ENCODE measurements around the gene GLUD2. TPM values are rescaled to one million over a fixed set of nuclear protein-coding genes. Genes with fewer than 3 reads are reported as not detected.
A peak's percentile ranks its signal among the peaks of the same experiment; 100 is the strongest.

Gene GLUD2
- total RNA-seq, 1 donor from 2014 or later, result 0.66 TPM

- TF ChIP-seq CTCF (IDR thresholded peaks at IDR 0.05; ENCODE audit: insufficient read depth, low read depth, low read length), result no peak
- TF ChIP-seq EZH2 (IDR thresholded peaks at IDR 0.05; ENCODE audit: insufficient read depth, low read length), result no peak
These were observed 37.6 kb downstream of the GLUD2 start for GRCh38 chrX:121084903-121085611.

GRCh38 chrX:121085612-121086010 lies 38.2 kb downstream of the GLUD2 start:
- DNase-seq (ENCODE audit: low read depth) (no peak), FAIRE-seq (no peak)
- H3K79me2 ChIP-seq (ENCODE audit: insufficient read depth, low read length), result no peaks in the 10 kb centered on the region
- Mint-ChIP-seq H3K36me3 (ENCODE audit: low read depth, unreplicated experiment) (no peaks in the 10 kb centered on the region), H3K27me3 (ENCODE audit: low read depth, unreplicated experiment) (no peaks in the 10 kb centered on the region), H3K9me3 (ENCODE audit: unreplicated experiment) (no peaks in the 10 kb centered on the region), H3K27ac (ENCODE audit: unreplicated experiment) (no peak overlapping the region), H3K4me3 (ENCODE audit: unreplicated experiment) (no peak overlapping the region), H3K4me1 (ENCODE audit: low read depth, unreplicated experiment) (no peaks in the 10 kb centered on the region)
- no peaks in the 10 kb centered on the region for H3K36me3 ChIP-seq (ENCODE audit: insufficient read depth, low read length)
- TF ChIP-seq EZH2 (IDR thresholded peaks at IDR 0.05; ENCODE audit: insufficient read depth, low read length), result no peak
- no peak for TF ChIP-seq CTCF (IDR thresholded peaks at IDR 0.05; ENCODE audit: insufficient read depth, low read depth, low read length)
- no peak overlapping the region for H3K9ac ChIP-seq (ENCODE audit: low read length)
- no peak overlapping the region for H3K4me2 ChIP-seq (ENCODE audit: low read length)
- no peak overlapping the region for H3K27ac ChIP-seq (ENCODE audit: low read depth, low read length)
- no peaks in the 10 kb centered on the region for H3K9me3 ChIP-seq (ENCODE audit: insufficient read depth, low read depth, low read length)
- no peaks in the 10 kb centered on the region for H3K4me1 ChIP-seq (ENCODE audit: insufficient read depth, low read length)
- no peaks in the 10 kb centered on the region for H4K20me1 ChIP-seq (ENCODE audit: insufficient read depth, low read length)
- no peak overlapping the region for H2AFZ ChIP-seq (ENCODE audit: low read depth, low read length)
- H3K4me3 ChIP-seq (ENCODE audit: insufficient read depth, low read depth, low read length), result no peak overlapping the region
- H3K27me3 ChIP-seq (ENCODE audit: insufficient read depth, low read length), result no peaks in the 10 kb centered on the region

More at GRCh38 chrX:121084903-121085611, 37.6 kb downstream of the GLUD2 start:
- FAIRE-seq (no peak), DNase-seq (ENCODE audit: low read depth) (no peak)
- Histone ChIP-seq H3K27ac (ENCODE audit: low read depth, low read length) (no peak overlapping the region), H3K4me1 (ENCODE audit: insufficient read depth, low read length) (no peaks in the 10 kb centered on the region), H3K9me3 (ENCODE audit: insufficient read depth, low read depth, low read length) (no peaks in the 10 kb centered on the region), H3K4me3 (ENCODE audit: insufficient read depth, low read depth, low read length) (no peak overlapping the region), H3K27me3 (ENCODE audit: insufficient read depth, low read length) (no peaks in the 10 kb centered on the region), H3K79me2 (ENCODE audit: insufficient read depth, low read length) (no peaks in the 10 kb centered on the region), H3K9ac (ENCODE audit: low read length) (no peak overlapping the region), H3K4me2 (ENCODE audit: low read length) (no peak overlapping the region), H2AFZ (ENCODE audit: low read depth, low read length) (no peak overlapping the region), H3K36me3 (ENCODE audit: insufficient read depth, low read length) (no peaks in the 10 kb centered on the region), H4K20me1 (ENCODE audit: insufficient read depth, low read length) (no peaks in the 10 kb centered on the region)
- no peaks in the 10 kb centered on the region for H3K27me3 Mint-ChIP-seq (ENCODE audit: low read depth, unreplicated experiment)
- no peaks in the 10 kb centered on the region for H3K4me1 Mint-ChIP-seq (ENCODE audit: low read depth, unreplicated experiment)
- H3K36me3 Mint-ChIP-seq (ENCODE audit: low read depth, unreplicated experiment), result no peaks in the 10 kb centered on the region
- H3K27ac Mint-ChIP-seq (ENCODE audit: unreplicated experiment), result no peak overlapping the region
- no peak overlapping the region for H3K4me3 Mint-ChIP-seq (ENCODE audit: unreplicated experiment)
- H3K9me3 Mint-ChIP-seq (ENCODE audit: unreplicated experiment), result no peaks in the 10 kb centered on the region

- Mint-ChIP-seq H3K36me3 (ENCODE audit: low read depth, unreplicated experiment) (no peaks in the 10 kb centered on the region), H3K27ac (ENCODE audit: unreplicated experiment) (no peak overlapping the region), H3K9me3 (ENCODE audit: unreplicated experiment) (no peaks in the 10 kb centered on the region), H3K4me3 (ENCODE audit: unreplicated experiment) (no peak overlapping the region), H3K4me1 (ENCODE audit: low read depth, unreplicated experiment) (no peaks in the 10 kb centered on the region), H3K27me3 (ENCODE audit: low read depth, unreplicated experiment) (no peaks in the 10 kb centered on the region)
- Histone ChIP-seq H3K36me3 (ENCODE audit: insufficient read depth, low read length) (no peaks in the 10 kb centered on the region), H3K9me3 (ENCODE audit: insufficient read depth, low read depth, low read length) (no peaks in the 10 kb centered on the region), H3K27me3 (ENCODE audit: insufficient read depth, low read length) (no peaks in the 10 kb centered on the region), H3K27ac (ENCODE audit: low read depth, low read length) (no peak overlapping the region), H4K20me1 (ENCODE audit: insufficient read depth, low read length) (no peaks in the 10 kb centered on the region), H3K4me2 (ENCODE audit: low read length) (no peak overlapping the region), H3K4me1 (ENCODE audit: insufficient read depth, low read length) (no peaks in the 10 kb centered on the region), H2AFZ (ENCODE audit: low read depth, low read length) (no peak overlapping the region), H3K4me3 (ENCODE audit: insufficient read depth, low read depth, low read length) (no peak overlapping the region), H3K79me2 (ENCODE audit: insufficient read depth, low read length) (no peaks in the 10 kb centered on the region), H3K9ac (ENCODE audit: low read length) (no peak overlapping the region)
- DNase-seq (ENCODE audit: low read depth) (no peak), FAIRE-seq (peak; percentile 93)
- TF ChIP-seq EZH2 (IDR thresholded peaks at IDR 0.05; ENCODE audit: insufficient read depth, low read length) (no peak), CTCF (IDR thresholded peaks at IDR 0.05; ENCODE audit: insufficient read depth, low read depth, low read length) (no peak)
These were observed 45.6 kb downstream of the GLUD2 start for GRCh38 chrX:121093011-121093410.

Data from astrocyte (in vitro differentiated cells and primary cell).